Activated naive CD4-positive, alpha-beta T cell treated with Interleukin-2 at 50 U/mL for 16 hours (primary cell): ENCODE measurements around the gene WDFY4.

ENCODE experiments used
- DNase-seq: peaks from one replicate; pipeline ENCODE4 v3.0.0-alpha.2; 2020

WDFY4 gene

GRCh38 chr10:48931188-48931587 lies 246.5 kb downstream of the WDFY4 start:
- DNase-seq, result no peak

- DNase-seq, result no peak
These were observed 248.4 kb downstream of the WDFY4 start for GRCh38 chr10:48932831-48933664.

- no peak for DNase-seq
These were observed 250.2 kb downstream of the WDFY4 start for GRCh38 chr10:48934672-48935501.

DNA sequence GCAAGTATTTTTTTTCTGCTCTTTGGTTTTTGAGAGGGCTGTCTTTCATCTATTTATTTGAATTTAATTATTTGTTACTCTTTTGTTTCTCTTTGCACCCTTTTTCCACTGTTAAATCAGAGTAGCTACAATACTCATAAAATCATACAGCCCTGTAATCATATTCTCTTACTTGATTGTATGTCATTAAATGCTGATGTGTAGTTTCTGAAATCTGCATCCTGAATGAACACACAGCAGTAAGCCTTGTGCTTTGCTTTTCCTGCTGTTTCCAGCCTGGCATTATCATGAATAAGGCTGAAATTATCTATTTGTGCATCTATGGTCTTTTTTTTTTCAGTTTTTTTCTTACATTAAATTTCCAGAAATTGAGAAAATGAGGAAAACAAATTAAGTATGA lies 250.9 kb downstream of the WDFY4 start:
- DNase-seq, result no peak

GRCh38 chr10:48937796-48938195 lies 253.1 kb downstream of the WDFY4 start:
- no peak for DNase-seq

DNA sequence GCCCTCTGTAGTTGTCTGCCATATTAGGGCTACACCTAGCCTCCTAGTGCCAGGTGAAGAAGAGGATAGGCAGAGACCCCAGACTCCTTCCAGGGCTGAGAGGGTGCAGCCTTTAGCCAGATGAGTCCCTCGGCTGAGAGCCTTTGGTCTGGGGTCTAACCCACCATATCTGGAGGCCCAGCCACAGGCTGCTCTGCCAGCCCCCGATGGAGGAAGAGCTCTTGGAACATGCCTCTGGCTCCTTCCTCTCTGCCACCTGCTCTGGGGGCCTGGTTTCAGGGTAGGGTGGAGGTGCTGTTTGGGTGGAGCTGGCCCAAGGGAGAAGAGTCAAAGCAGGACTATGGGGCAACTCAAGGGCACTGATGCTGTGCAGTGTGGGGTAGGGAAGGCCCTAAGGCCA lies 253.6 kb downstream of the WDFY4 start:
- DNase-seq, result no peak

DNA sequence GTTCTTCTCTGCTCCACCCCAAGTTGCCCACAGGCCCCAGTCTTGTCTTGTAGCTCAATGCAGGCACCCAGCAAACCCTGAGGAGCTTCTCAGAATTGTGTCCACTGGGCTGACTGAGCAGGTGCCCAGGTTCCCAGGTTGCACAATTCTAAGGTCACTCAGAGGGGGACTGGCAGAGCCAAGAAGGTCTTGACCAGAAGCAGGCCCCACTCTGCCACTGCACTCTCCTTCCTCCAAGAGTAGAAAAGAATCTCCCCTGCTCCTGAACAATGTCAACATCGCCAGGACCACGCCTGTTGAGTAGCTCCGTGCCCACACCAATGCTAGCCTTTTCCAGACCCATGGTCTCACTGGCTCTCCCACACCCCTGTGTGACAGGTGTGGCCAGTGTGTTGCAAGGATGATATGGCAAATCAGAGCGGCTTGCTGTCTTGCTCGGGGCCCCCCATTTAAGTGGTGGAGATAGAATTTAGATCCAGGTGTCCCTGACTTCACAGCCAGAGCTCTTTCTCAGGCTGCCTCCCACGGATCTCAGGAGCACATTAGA lies 254.4 kb downstream of the WDFY4 start:
- no peak for DNase-seq

DNA sequence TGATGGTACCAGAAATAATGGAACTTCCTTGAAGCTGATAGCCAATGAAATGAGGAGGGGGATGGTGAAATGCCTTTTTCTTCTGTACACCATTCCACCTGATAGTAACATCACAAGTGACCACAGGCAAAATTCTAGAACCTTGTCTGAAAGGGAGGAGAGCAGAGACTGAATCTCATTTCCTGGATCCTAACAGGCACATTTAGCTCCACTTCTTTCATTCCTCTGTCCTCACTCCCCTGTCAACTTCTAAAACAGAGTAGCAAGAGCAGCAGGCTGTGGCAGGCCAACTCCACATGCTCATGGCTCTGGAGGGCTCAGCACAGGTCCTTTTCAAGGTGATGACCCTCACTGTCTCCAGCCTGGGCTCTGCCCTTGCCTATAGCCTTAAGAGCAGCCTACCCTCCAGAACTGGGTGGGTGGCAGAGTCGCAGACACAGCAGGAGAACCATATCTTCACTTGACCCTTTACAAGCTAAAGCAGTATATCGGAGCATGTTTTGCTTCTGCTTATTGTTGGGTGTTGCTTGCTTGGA lies 255.2 kb downstream of the WDFY4 start, which contains the start of gene LRRC18:
Gene LRRC18, minus strand, starts transcription at position 51 of the 536 bp plus-strand sequence. CDS start 25,685 bp downstream, outside the sequence.
- no peak for DNase-seq

- no peak for DNase-seq
These were observed 255.7 kb downstream of the WDFY4 start for GRCh38 chr10:48940372-48940771.

- no peak for DNase-seq
These were observed 256.3 kb downstream of the WDFY4 start for GRCh38 chr10:48940958-48941357.

- DNase-seq, result no peak
These were observed 256.9 kb downstream of the WDFY4 start for GRCh38 chr10:48941427-48942075.

GRCh38 chr10:48943096-48943495 lies 258.4 kb downstream of the WDFY4 start:
- no peak for DNase-seq

DNA sequence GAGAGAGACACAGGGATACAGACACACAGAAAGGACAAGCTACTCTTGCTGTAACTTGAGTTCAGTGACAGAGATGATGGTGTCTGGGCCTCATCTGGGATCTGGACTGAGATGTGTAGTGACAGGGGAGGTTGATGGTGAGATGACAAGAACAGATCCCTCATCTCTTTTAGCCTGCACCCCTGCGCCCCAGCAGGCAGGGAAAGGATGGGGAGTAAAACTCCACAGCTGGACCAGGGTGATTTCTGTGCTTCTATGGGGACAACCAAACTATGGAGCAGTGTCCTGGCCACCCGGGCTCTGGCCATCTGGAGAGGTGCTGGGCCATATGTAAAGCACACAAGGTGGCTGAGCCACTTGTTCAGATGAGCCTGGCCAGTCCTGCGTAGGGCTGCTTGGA lies 259.5 kb downstream of the WDFY4 start:
- DNase-seq, result no peak

- DNase-seq, result no peak
These were observed 260.9 kb downstream of the WDFY4 start for GRCh38 chr10:48945441-48946130.

- DNase-seq, result no peak
These were observed 261.7 kb downstream of the WDFY4 start for GRCh38 chr10:48946332-48946731.

DNA sequence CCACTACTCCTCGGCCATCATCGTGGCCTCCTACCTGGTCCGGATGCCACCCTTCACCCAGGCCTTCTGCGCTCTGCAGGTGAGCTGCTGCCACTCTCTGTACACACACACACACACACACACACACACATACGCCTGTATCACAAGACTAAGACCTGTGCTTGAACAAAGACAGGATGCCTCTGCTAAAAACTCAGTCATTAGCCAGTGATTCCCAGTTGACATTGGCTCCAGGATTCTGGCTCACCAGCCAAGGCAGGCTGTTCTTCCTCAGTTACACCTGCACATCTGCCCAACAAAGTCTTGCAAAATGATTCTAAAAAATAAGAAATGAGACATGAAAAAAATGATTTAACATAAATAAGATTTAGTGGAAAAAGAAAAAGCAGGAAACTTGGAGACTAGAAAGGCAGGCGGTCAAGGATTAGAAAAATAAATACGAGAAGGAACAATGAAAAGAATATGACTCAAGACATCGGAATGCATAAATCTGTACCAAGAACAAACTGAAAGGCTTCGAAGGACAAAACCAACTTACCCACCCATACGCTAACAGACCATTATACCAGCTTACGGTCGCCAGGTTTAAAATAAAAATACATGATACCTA lies 262.3 kb downstream of the WDFY4 start:
- DNase-seq, result no peak

- no peak for DNase-seq
These were observed 263.2 kb downstream of the WDFY4 start for GRCh38 chr10:48947690-48948469.

- DNase-seq, result no peak
These were observed 263.9 kb downstream of the WDFY4 start for GRCh38 chr10:48948470-48949037.

DNA sequence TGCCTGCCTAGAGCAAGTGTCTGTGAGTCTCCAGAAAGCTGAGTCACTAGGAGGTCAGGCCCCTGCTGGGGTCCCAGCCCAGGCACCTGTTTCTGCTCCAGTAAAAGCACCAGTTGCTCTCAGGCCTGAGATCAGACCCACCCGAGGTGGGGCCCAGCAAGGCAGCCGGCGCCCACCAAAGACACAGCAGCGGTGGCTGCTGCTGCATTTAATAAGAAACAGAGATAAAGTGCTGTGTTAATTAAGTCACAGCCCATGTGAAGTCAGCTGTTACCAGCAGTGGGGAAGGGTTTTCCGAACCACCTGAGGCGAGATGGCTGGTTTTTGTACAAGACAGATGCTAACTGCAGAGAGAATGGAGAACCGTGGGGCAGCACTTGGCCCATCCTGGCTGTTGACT lies 267.0 kb downstream of the WDFY4 start:
- no peak for DNase-seq

DNA sequence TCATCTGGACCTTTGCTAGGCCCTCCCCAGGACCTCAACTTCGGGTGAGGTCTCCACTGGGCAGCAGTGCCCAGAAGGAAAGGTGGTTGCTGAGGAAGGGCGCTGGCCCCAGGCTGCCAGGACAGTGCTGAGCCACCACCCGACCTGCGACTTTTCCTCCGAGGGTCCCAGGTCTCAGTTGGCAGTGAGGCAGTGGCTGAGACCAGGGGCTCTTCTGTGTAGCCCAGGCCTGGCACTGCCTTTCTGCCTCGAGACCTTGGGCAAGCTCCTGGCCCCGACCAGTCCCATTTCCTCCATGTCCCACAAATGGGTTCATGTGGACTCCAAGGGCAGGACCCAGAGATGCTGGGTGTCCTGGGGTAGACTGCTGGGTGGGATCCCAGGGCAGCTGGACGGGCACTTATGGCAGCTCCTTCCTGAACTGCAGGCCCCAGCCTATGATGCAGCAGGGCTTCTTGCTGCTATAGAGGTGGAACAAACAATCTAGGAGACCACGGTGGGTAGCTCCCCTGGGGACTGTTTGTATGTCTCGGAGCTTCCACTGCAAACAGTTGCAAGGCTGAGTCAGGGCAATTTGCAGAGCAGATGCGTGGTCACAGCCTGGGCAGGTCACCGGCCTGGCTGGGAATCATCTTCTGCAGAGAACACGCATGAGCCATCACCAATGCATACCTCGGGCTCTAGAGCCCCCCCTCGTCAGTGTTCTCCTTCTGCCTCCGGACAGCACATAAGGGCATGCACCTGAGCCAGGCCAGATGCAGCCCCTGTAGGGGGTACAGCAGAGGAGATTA lies 272.9 kb downstream of the WDFY4 start:
- DNase-seq, result no peak
